AG04449 (cell line): ENCODE results near the gene CLASRP.
"Not testable (repeated sequence)": the region's sequence is repeated elsewhere in the genome, so short reads cannot be mapped to it uniquely, and the experiment has no call there.

Source experiments
- CTCF ChIA-PET: fragments of 350-600 bp; formaldehyde crosslinking; extraction: SDS; loops from one replicate; lab custom pipeline; 2021; ENCODE audit warnings: antibody characterized with exemption; lab: Yijun Ruan, JAX
- POLR2A ChIA-PET: fragments of 400-600, 350-600 bp; formaldehyde crosslinking; extraction: SDS; loops from one replicate; lab custom pipeline; 2020; ENCODE audit warnings: antibody characterized with exemption, inconsistent platforms; lab: Yijun Ruan, JAX
- DNase-seq: peaks from one replicate; pipeline ENCODE4 v3.0.0-alpha.2; 2010; ENCODE audit warnings: low read depth, low spot score
- H3K4me3 ChIP-seq: 2 replicates; pipeline ENCODE4 v1.5.1; 2011; ENCODE audit warnings: low read depth, mild to moderate bottlenecking, control low read depth, low read length
- CTCF ChIP-seq: IDR thresholded peaks from one replicate; pipeline ENCODE4 v1.5.1; 2011; ENCODE audit warnings: mild to moderate bottlenecking, moderate library complexity, low read length, control low read depth, inconsistent platforms; ENCODE audit not compliant: insufficient read depth; ENCODE audit errors: missing control alignments

CLASRP gene

GRCh38 chr19:45104658-45105349, 66.0 kb downstream of the CLASRP start:
- no peak for DNase-seq
- no peak overlapping the region for H3K4me3 ChIP-seq
- TF ChIP-seq CTCF: no peak
- ChIA-PET POLR2A (no interaction called here), CTCF (interaction anchor here (1.1 to 5.6 kb wide), 2 partner anchors 8 to 20 kb away, joined by 3 to 29 read pairs; no protein-coding TSS in a partner anchor)

- DNase-seq, POLR2A ChIA-PET, H3K4me3 ChIP-seq: not testable (repeated sequence)
- CTCF ChIA-PET: interaction anchor here (5.6 kb wide), 1 partner anchor 19 kb away, joined by 29 read pairs; no protein-coding TSS in a partner anchor
These were observed 67.5 kb downstream of the CLASRP start for GRCh38 chr19:45106363-45106762.

- POLR2A ChIA-PET: no interaction called here
- no peak overlapping the region for H3K4me3 ChIP-seq
- DNase-seq: no peak
- CTCF ChIA-PET: interaction anchor here (1.6 kb wide), 1 partner anchor 18 kb away, joined by 12 read pairs; no protein-coding TSS in a partner anchor
- TF ChIP-seq CTCF: no peak
These were observed 68.8 kb downstream of the CLASRP start for GRCh38 chr19:45107621-45108150.

- ChIA-PET POLR2A (no interaction called here), CTCF (interaction anchor here (2.5 kb wide), 1 partner anchor 15 kb away, joined by 23 read pairs; no protein-coding TSS in a partner anchor)
- TF ChIP-seq CTCF: no peak
- DNase-seq: no peak
- no peak overlapping the region for H3K4me3 ChIP-seq
These were observed 72.0 kb downstream of the CLASRP start for GRCh38 chr19:45110851-45111266.

- CTCF ChIA-PET: interaction anchor here (0.7 to 5.6 kb wide), 7 partner anchors 7 to 53 kb away, joined by 3 to 29 read pairs (median 4); no protein-coding TSS in a partner anchor
- no peak for DNase-seq
- no peak for TF ChIP-seq CTCF
- POLR2A ChIA-PET: no interaction called here
- no peak overlapping the region for H3K4me3 ChIP-seq
These were observed 73.4 kb downstream of the CLASRP start for GRCh38 chr19:45112111-45112827.

GRCh38 chr19:45113628-45114027, 74.8 kb downstream of the CLASRP start:
- ChIA-PET CTCF (interaction anchor here (0.8 to 5.6 kb wide), 5 partner anchors 8 to 15 kb away, joined by 3 to 29 read pairs (median 4); no protein-coding TSS in a partner anchor), POLR2A (no interaction called here)
- no peak for TF ChIP-seq CTCF
- DNase-seq: no peak
- no peak overlapping the region for H3K4me3 ChIP-seq
